ENCODE measurements around the gene SEC22A.

DNA sequence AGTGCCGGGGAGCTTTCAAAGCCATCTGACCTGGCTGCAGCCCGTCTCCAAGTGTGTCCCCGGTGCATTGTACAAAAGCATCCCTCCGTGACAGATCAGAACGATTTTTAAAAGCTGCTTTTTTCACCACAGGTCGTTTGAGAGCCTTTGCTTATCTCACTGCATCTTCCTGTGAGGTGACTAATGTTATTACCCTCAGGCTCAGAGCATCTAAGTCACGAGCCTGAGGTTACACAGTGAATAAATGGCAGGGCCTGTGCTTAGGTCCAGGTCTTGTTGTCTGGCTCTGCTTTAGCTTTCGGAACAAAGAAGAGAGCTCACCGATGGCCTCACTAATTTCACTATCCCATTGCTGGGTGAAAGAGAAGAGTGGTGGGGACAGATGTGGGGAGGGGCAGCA lies 83.3 kb downstream of the SEC22A start:
- TF ChIP-seq, protein P1, sequence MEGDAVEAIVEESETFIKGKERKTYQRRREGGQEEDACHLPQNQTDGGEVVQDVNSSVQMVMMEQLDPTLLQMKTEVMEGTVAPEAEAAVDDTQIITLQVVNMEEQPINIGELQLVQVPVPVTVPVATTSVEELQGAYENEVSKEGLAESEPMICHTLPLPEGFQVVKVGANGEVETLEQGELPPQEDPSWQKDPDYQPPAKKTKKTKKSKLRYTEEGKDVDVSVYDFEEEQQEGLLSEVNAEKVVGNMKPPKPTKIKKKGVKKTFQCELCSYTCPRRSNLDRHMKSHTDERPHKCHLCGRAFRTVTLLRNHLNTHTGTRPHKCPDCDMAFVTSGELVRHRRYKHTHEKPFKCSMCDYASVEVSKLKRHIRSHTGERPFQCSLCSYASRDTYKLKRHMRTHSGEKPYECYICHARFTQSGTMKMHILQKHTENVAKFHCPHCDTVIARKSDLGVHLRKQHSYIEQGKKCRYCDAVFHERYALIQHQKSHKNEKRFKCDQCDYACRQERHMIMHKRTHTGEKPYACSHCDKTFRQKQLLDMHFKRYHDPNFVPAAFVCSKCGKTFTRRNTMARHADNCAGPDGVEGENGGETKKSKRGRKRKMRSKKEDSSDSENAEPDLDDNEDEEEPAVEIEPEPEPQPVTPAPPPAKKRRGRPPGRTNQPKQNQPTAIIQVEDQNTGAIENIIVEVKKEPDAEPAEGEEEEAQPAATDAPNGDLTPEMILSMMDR (IDR thresholded peaks at IDR 0.05): no peak
- no peak for TF ChIP-seq POLR2A (IDR thresholded peaks at IDR 0.05)
